ENCODE data around the gene INO80B.
"Not testable (repeated sequence)": the region's sequence is repeated elsewhere in the genome, so short reads cannot be mapped to it uniquely, and the experiment has no call there.

Gene INO80B

GRCh38 chr2:74426181-74426758 lies 28.6 kb upstream of the INO80B start:
- no peak for DNase-seq

DNA sequence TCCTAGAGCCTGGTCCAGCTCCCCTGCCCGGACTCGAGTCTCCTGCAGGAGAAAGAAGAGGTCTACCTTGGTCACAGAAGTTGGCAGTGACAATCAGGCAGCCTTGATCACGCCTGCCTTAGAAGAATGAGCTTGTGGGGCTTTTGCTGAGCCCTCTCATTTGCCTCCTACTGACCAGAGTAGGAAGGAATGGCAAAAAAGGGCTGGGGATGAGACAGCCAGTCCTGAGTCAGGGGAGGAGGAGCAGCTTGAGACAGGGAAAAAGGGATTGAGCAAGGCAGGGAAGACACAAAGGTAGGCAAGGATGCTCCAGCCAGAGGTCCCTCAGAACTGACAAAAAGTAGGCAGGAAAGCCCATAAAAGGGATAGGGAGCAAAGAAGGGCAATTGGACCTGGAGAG lies 27.3 kb upstream of the INO80B start:
- no peak for DNase-seq

DNA sequence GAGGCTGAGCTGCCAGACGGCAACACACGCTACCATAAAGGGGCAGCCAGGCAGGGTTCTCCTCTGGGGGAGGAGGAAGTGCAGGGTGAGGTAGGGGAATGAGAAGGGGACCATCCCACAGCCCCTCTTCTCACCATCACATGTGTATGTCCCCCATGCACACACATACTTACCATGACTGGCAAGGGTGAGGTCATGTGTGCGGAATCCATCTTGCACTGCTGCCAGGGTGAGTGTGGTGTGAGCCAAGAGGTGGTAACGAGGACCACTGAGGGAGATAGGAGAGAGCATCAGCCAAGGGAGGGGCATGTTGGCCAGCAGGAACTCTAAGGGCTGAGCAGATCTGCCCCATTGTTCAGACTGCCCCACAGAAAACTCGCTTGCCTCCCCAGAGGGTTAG lies 26.2 kb upstream of the INO80B start:
- no peak for DNase-seq

DNA sequence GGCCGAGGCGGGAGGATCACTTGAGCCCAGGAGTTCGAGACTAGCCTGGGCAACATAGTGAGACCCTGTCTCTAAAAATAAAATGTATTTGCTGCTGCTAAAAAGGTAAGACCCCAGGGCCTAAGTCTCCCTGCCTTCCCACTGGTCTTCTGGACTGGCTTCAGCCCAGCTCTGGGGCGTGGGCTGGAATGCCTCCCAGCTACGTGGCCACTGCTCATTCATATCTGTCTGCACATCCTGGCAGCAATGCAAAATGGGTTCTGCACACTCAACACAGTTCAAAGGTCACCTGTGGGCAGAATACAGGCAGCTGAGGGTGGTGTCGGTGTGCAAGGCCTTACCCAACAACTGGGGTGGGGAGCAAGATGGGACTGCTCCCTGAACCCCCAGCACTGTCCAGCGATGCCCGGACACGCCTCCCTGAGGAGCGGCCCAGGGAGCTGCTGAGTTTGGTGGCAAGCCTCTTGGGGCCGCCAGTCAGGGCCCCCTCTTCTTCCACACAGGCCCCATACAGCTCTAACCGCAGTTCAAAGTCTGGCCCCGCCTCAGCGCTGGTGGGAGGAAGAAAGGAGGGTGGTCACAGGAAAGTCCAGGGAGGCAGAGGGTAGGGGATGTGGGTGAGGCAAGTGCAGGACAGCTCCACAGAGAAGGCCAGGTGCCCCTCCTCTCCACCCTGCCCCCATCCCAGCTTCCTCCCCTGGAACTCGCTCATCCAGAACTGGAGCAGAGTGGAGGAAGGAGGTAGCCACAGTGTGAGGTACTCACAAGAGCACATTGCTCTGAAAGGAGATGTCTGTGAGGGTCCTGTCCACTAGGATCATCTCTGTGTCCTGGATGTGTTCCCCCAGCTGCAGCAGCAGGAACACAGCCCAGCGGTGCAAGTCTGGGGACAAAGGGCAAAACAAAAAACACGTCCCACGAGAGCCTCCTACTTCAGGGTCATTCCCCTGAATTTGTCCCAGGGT lies 25.1 kb upstream of the INO80B start:
- no peak for DNase-seq

DNA sequence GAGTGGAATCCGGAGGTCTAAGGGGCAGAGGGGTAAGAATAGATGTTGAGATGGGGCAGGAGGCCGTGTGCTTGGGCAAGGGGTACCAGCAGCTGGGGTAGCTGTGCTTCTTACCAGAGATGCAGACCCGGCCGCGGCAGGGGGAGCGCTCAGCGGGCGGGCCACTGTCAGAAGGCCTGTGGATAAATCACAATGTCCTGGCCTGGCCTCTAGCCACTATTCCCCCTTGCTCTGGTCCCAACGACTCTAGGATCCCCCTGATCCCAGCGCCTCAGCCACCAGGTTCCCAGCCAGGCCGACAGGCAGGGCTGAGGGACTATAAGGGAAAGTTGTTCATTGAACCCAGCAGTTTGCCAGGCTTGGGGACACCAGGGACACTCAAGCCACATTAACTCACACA lies 24.4 kb upstream of the INO80B start:
- no peak for DNase-seq

DNA sequence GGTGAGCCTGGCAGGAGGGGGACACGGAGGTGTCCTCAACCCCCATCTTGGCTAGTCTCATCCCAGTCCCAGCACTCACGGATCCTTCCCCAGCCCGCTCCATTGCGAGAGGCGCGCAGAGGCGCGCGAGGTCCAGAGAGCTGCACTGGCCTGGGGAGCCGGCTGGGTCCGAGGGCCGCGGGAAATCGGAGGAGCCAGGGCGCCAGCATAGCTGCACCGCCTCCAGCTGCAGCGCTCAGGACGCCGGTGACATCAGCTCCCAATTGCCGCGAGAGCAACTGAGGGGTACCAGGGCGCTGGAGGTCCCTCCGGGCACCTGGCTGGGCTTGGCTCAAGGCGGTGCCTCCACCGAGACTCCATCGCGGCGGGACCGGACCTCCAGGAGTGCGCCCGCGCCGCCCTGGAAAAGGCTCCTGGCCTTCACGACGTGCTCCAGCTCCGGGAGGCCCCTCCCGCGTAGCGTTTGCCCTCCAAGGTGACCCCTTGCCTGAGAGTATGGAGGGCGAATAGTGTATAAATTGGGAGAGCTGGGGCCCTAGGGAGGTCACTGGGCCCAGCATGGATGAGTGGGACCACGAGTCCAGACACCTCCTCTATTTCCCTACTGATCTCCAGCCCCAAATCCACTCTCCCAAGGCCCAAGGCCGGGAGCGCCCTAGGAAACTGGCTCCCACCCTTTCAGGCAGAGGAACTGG lies 18.6 kb upstream of the INO80B start:
- DNase-seq: no peak

- no peak for DNase-seq
Observed at GRCh38 chr2:74436848-74437695, 17.8 kb upstream of the INO80B start.

- no peak for DNase-seq
Observed at GRCh38 chr2:74438248-74438647, 16.6 kb upstream of the INO80B start.

DNA sequence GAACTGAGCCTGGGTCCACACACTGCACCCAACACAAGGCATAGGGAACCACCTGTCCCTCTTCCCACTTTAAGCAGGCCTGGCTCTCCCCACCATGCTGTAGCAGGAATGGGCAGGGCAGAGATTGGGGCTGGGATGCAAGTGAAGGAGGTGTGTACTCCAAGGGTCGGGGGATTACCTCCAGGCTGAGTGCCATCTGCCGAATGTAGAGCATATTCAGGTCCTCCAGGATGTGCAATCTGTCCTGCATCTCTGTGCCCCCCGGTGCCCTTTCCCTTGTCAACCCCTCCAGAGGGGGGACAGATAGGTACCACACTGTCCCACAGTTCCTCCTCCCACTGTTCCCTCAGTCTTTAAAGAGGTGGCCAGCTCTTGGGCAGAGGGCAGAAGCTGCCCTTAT lies 15.5 kb upstream of the INO80B start:
- no peak for DNase-seq

DNA sequence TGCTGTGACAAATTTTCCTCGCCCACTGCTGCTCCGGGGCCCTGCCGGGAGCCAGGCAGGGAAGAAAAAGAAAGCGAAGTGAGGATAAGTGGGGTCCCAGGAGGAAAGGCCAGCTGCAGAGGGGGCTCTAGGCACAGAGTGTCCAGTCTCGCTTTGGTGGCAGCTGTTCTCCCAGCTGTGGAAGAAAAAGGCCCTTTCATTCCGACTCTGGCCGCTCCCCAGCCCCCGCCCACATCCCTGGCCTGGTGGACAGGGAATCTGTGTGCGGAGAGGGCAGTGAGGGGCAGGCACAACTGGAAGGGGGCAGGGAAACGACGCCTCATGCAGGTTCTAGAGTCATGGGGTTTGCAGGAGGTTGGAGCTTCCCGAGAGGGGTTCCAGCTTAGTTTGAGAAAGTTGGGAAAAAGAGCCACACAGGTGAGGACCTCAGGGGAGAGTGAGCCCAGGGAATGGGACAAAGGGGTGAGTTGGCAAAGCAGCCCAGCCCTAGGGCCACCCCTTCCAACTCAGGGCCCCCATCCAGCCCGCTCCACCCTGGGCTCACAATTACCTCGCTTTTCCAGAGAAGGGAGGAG lies 15.0 kb upstream of the INO80B start:
- DNase-seq: no peak

DNA sequence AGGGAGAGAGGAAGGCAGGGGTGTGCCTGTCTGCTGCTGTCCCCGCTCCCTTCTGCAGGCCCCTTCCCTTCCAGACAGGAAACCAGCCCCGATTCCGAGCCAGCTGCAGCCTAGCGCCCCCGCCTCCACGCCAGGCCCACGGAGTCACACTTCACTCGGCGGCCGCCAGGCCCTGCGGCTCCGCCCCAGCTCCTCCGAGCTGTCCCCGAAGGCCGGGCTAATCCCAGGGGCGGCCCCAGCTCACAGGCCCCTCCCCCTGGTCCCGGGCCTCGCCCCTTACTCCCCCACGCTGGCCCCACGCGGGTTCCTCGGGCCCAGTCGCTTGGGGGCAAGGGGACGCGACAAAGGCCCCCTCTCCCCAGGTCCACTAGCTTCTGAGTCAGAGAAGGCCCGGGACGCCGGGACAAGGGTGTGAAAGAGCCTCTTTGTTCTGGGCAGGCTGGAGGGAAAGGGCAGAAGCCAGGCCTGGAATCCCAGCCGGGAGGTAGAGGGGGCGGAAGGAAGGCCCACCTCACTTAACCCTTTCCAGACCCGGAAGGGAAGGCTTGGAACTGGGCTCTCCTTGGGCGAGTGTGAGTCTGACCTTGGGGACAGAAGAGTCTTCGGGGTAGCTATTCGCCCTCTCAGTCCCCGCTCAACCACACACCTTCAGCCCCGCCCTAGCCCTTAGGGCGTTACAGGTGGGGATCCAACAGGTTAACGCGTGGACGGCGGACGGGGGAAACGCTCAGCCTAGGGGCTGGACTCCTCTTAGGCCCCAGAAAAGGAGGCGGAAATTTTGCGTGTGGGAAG lies 14.3 kb upstream of the INO80B start:
- peak; percentile 42 for DNase-seq

GRCh38 chr2:74441170-74441689 lies 13.7 kb upstream of the INO80B start:
- DNase-seq: no peak

DNA sequence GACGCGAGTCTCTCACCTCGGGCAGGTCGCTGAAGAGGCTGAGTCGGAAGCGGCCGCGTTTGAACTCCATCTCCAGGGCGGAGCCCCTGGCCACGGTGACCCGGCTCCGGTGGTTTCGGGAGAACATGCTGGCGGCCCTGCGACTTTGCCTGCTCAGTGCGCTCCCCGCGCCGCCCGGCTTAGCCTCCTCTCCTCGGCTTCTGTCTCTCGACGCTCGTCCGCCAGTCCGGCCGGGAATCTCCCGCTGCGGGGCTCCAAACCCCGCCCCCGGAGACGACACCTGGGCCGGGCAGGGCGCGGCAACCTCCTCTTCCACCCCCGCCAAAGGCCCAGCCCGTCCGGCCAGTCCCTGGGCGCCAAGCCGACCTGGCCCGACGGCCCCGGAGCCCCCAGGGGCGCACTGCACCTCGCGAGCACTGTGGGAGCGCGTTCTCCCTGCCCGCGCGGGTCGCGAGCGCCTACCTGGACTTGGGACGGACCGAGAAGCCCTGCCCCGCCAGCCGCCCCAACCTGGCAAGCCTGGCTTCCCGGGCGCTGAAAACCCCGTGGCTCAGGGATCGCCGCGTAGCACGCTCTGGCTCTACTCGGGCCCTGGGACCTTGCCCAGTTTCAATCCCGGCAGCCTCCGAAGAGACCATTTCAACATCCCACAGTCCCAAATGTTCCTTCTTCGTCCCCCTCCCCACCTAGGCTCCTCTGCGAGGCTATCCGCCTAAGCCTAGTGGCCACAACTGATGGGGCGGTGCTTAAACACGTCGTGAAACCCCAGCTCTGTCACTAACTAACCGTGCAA lies 13.0 kb upstream of the INO80B start, which contains the start of gene RTKN:
Gene RTKN (minus strand): TSS at position 248 of the 793 bp plus-strand sequence. CDS start 121 bp downstream, at position 127.
- no peak for DNase-seq

- DNase-seq: not testable (repeated sequence)
Observed at GRCh38 chr2:74442483-74443297, 12.2 kb upstream of the INO80B start.

GRCh38 chr2:74444498-74445318 lies 10.2 kb upstream of the INO80B start:
- DNase-seq: no peak

DNA sequence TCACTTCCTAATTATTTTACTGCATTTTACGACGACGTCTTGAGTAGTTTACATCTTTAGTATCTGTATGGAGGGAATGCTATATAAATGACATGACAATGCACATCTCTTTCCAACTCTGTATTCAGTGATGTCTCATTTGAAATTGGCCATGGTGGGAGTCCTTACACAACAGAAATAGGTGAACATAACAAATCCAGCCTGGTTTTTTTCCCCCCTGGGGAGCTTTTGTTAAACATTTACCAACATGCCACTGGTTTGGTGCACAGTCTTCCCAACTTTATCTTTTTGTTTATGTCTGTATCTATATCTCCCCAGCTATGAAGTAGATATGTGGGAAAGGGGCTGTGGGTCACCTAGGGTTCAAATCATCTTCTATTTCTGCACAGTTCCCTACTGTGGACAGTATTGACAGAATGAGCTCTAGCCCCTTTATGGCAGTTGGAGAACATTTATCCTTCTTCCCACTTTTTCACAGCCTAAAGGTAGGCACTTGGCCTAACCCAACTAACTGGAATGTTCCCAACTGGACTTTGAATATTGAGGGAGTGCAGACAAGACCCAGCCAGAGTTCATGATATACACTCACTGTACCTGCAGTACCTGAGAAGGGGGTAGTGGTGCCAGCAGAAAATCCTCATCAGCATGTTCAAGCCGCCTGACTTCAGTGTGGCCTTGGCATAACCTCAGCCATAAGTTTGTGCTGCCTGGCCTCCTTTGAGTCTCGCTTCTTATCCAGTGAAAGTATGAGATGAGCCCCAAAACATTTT lies 7.5 kb upstream of the INO80B start:
- no peak for DNase-seq

- DNase-seq: no peak
Observed at GRCh38 chr2:74448771-74449170, 6.1 kb upstream of the INO80B start.

All from DMS 273 treated with DMSO at 0.1 percent for 48 hours (cell line).